ENCODE measurements around the gene CCR7. TPM values are rescaled to one million over a fixed set of nuclear protein-coding genes. Genes with fewer than 3 reads are reported as not detected.

CCR7 gene
- total and polyA plus RNA-seq, 2 donors (not counting 1 experiment from before 2014, with no cell fraction given), result 116 to 481 TPM

- H4K20me1 ChIP-seq (ENCODE audit: control insufficient read depth, insufficient read depth, low read length, poor library complexity, severe bottlenecking), result peaks cover 31% of the 10 kb centered on the region
- CTCF ChIA-PET, result interaction anchor here (0.6 to 25.2 kb wide), 17 partner anchors 4 to 193 kb away, joined by 3 to 634 read pairs (median 4); partner anchors contain the start of genes CCR7 and IGFBP4
- DNase-seq, result peak; percentile 39
These were observed 9.7 kb downstream of the CCR7 start for GRCh38 chr17:40555296-40556190.

More at GRCh38 chr17:40555296-40556190, 9.7 kb downstream of the CCR7 start:
- no peak for ATAC-seq (ENCODE audit: low read depth)
- Histone ChIP-seq H3K9me3 (ENCODE audit: control extremely low read depth in 1 of 3, control insufficient read depth in 2 of 3, insufficient read depth in 1 of 3, low read length in 2 of 3) (no peaks in the 10 kb centered on the region), H3K9ac (ENCODE audit: low read length) (no peak overlapping the region), H3K4me1 (ENCODE audit: control insufficient read depth in 2 of 2, insufficient read depth in 2 of 2, low read length in 2 of 2) (peaks cover 98 to 100% of the 10 kb centered on the region in 2 donors), H3K27me3 (replicated peaks in 1 of 4; ENCODE audit: control extremely low read depth in 1 of 4, control insufficient read depth in 3 of 4, insufficient read depth in 4 of 4, low read length in 3 of 4) (no peaks in the 10 kb centered on the region), H3K27ac (ENCODE audit: low read length in 2 of 2) (peak overlapping the region in 1 of 2 donors; percentile 98), H3K79me2 (ENCODE audit: control insufficient read depth, insufficient read depth, low read length) (peaks cover 63% of the 10 kb centered on the region), H3K4me2 (replicated peaks; ENCODE audit: low read depth, low read length, poor library complexity, severe bottlenecking) (no peak overlapping the region), H2AFZ (ENCODE audit: insufficient read depth, low read depth, low read length, poor library complexity, severe bottlenecking) (no peak overlapping the region), H3K36me3 (replicated peaks in 1 of 2; ENCODE audit: control extremely low read depth in 1 of 2, control insufficient read depth in 1 of 2, extremely low read depth in 1 of 2, insufficient read depth in 2 of 2, low read length in 1 of 2) (peaks cover 0 to 63% of the 10 kb centered on the region in 2 experiments), H3K4me3 (ENCODE audit: control extremely low read depth in 1 of 5, extremely low read depth in 1 of 5, insufficient read depth in 1 of 5, low read depth in 2 of 5, low read length in 4 of 5) (no peak overlapping the region)
- Mint-ChIP-seq H3K27me3 (no peaks in the 10 kb centered on the region), H3K27ac (peak overlapping the region; percentile 92), H3K9me3 (ENCODE audit: insufficient read depth) (no peaks in the 10 kb centered on the region), H3K4me1 (peaks cover 97% of the 10 kb centered on the region), H3K4me3 (peak overlapping the region; percentile 84)
- POLR2A ChIA-PET, result interaction anchor here (0.6 to 9.4 kb wide), 8 partner anchors 7 to 111 kb away, joined by 3 to 78 read pairs (median 7); partner anchors contain the start of gene CCR7
- WGBS (ENCODE audit: insufficient coverage), result 99% methylated on average over 22 of the region's 26 CpGs
- intact Hi-C loops (cut with micrococcal nuclease), result no loop called here
- TF ChIP-seq CTCF (IDR thresholded peaks at IDR 0.05) (no peak), EZH2 (IDR thresholded peaks at IDR 0.05; ENCODE audit: borderline replicate concordance, insufficient read depth, low read depth, low read length, poor library complexity, severe bottlenecking) (no peak)
